Keratinocyte (primary cell): ENCODE results near the gene PTPRD.

ENCODE experiments used
- CTCF ChIP-seq, 3 experiments: IDR thresholded peaks in 1 of 3; conservative IDR thresholded peaks in 1 of 3; optimal IDR thresholded peaks in 1 of 3; 2 replicates in 2 of 3; 3 replicates in 1 of 3; pipeline versions ENCODE3 to v1.5.1; 2011; ENCODE audit warnings: low read length in 3 of 3, mild to moderate bottlenecking in 3 of 3, moderate library complexity in 2 of 3, control low read depth in 1 of 3, inconsistent platforms in 1 of 3; ENCODE audit not compliant: insufficient read depth in 2 of 3; ENCODE audit errors: extremely low read depth in 1 of 3
- EZH2 ChIP-seq: IDR thresholded peaks from one replicate; pipeline ENCODE4 v1.6.1; 2012; ENCODE audit warnings: inconsistent platforms, mild to moderate bottlenecking, low read length, moderate library complexity

DNA sequence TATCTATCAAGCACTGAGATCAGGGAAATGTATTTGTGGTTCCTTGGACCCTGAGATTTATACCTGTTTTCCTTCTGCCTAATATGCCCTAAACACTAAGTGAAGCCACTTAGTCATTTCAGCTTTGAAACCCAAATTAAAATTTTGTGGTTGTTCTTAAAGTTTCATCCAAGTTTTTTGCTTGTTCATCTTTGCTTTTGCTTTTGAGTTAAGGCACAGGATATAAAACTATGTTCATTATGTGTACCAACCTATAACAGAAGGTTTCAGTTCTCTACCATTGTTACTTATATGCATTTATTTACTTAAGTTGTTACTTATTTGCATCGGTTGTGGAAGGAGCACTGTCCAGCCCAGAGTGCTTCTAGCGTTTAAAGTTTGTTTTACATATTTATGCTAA lies 382.3 kb downstream of the PTPRD start:
- TF ChIP-seq CTCF (optimal IDR thresholded peaks at IDR 0.05 in 1 of 3, IDR thresholded peaks at IDR 0.05 in 1 of 3, conservative IDR thresholded peaks at IDR 0.05 in 1 of 3; ENCODE audit: extremely low read depth in 1 of 3, insufficient read depth in 2 of 3, low read length in 3 of 3) (no peak), EZH2 (no peak)
